IMR-90 (cell line): ENCODE data around the gene ASB5. TPM values are rescaled to one million over a fixed set of nuclear protein-coding genes. Genes with fewer than 3 reads are reported as not detected.

Source experiments
- ATAC-seq: fragments of 200-7000 bp; cut with Tn5 transposase; 2 replicates; pipeline ENCODE4 v1.9.1; 2020; ENCODE audit warnings: low read depth, mild to moderate bottlenecking, moderate library complexity
- BruUV-seq: library from RNA; stranded (reverse); fragments of 400-500 nt; replicated peaks from 2 replicates; lab custom pipeline; 2021; lab: Mats Ljungman, UMichigan
- CTCF ChIA-PET: fragments of 300-600 bp; formaldehyde crosslinking; extraction: SDS; loops from one replicate; lab custom pipeline; 2021; ENCODE audit warnings: antibody characterized with exemption; lab: Yijun Ruan, JAX
- POLR2A ChIA-PET: fragments of 300-600 bp; sonication (Branson Sonifier 250); formaldehyde crosslinking; loops from one replicate; lab custom pipeline; 2022; ENCODE audit warnings: antibody characterized with exemption; ENCODE audit not compliant: unreplicated experiment; lab: Charles Lee
- DNase-seq: peaks from one replicate; pipeline ENCODE4 v3.0.0; 2013
- H2AFZ ChIP-seq: replicated peaks from 2 replicates; pipeline ENCODE3; 2013; ENCODE audit warnings: low read length, mild to moderate bottlenecking; ENCODE audit not compliant: poor library complexity
- H2AK5ac ChIP-seq: 2 replicates; pipeline ENCODE4 v1.6.1; 2013; ENCODE audit warnings: low read depth, low read length, inconsistent platforms
- H2AK9ac ChIP-seq: replicated peaks from 2 replicates; pipeline ENCODE3; 2013; ENCODE audit warnings: mild to moderate bottlenecking, low read depth, low read length, moderate library complexity; ENCODE audit not compliant: poor library complexity
- H2BK120ac ChIP-seq: 2 replicates; pipeline ENCODE4 v1.6.1; 2013; ENCODE audit warnings: low read depth, low read length, inconsistent platforms
- H2BK15ac ChIP-seq: 3 replicates; pipeline ENCODE4 v1.6.1; 2013; ENCODE audit warnings: low read depth, low read length, inconsistent platforms
- H2BK20ac ChIP-seq: 2 replicates; pipeline ENCODE4 v1.6.1; 2013; ENCODE audit warnings: low read depth, mild to moderate bottlenecking, inconsistent platforms, low read length, moderate library complexity
- H2BK5ac ChIP-seq: 2 replicates; pipeline ENCODE4 v1.6.1; 2013; ENCODE audit warnings: mild to moderate bottlenecking, low read depth, low read length, inconsistent platforms; ENCODE audit not compliant: poor library complexity, severe bottlenecking
- H3K14ac ChIP-seq: replicated peaks from 2 replicates; pipeline ENCODE4 v1.6.1; 2013; ENCODE audit warnings: low read depth, low read length, inconsistent platforms
- H3K18ac ChIP-seq: 2 replicates; pipeline ENCODE4 v1.6.1; 2013; ENCODE audit warnings: low read depth, low read length, control low read depth
- H3K23ac ChIP-seq: 2 replicates; pipeline ENCODE4 v1.6.1; 2013; ENCODE audit warnings: low read depth, low read length, inconsistent platforms
- H3K27ac ChIP-seq: 2 replicates; pipeline ENCODE4 v1.5.1; 2013; ENCODE audit warnings: mild to moderate bottlenecking, control low read depth, low read length; ENCODE audit not compliant: insufficient read depth
- H3K27me3 ChIP-seq: 2 replicates; pipeline ENCODE4 v1.6.1; 2013; ENCODE audit warnings: low read length; ENCODE audit not compliant: control insufficient read depth, insufficient read depth
- H3K36me3 ChIP-seq: 2 replicates; pipeline ENCODE4 v1.6.1; 2013; ENCODE audit warnings: low read length, mixed read lengths; ENCODE audit not compliant: control insufficient read depth, insufficient read depth
- H3K4ac ChIP-seq: 2 replicates; pipeline ENCODE4 v1.6.1; 2013; ENCODE audit warnings: low read depth, low read length, inconsistent platforms
- H3K4me1 ChIP-seq: 2 replicates; pipeline ENCODE4 v1.6.1; 2013; ENCODE audit warnings: low read length, mixed read lengths; ENCODE audit not compliant: control insufficient read depth, insufficient read depth
- H3K4me2 ChIP-seq: 2 replicates; pipeline ENCODE4 v1.6.1; 2013; ENCODE audit warnings: low read depth, mild to moderate bottlenecking, control low read depth, low read length, moderate library complexity
- H3K4me3 ChIP-seq: 2 replicates; pipeline ENCODE4 v1.5.1; 2013; ENCODE audit warnings: low read depth, mild to moderate bottlenecking, control low read depth, low read length, moderate library complexity; ENCODE audit not compliant: insufficient read depth
- H3K56ac ChIP-seq: 2 replicates; pipeline ENCODE4 v1.6.1; 2013; ENCODE audit warnings: low read length, inconsistent platforms; ENCODE audit not compliant: insufficient read depth; ENCODE audit errors: extremely low read depth
- H3K79me1 ChIP-seq, 2 experiments: 2 replicates each; pipeline ENCODE4 v1.6.1; 2013; ENCODE audit warnings: low read length in 2 of 2, inconsistent platforms in 1 of 2, low read depth in 1 of 2
- H3K9ac ChIP-seq: 2 replicates; pipeline ENCODE4 v1.6.1; 2013; ENCODE audit warnings: low read depth, low read length, control low read depth
- H3K9me1 ChIP-seq: 2 replicates; pipeline ENCODE4 v1.6.1; 2013; ENCODE audit warnings: low read length, inconsistent platforms; ENCODE audit not compliant: insufficient read depth
- H3K9me3 ChIP-seq: 2 replicates; pipeline ENCODE4 v1.6.1; 2013; ENCODE audit warnings: low read length; ENCODE audit not compliant: control insufficient read depth, insufficient read depth
- H4K20me1 ChIP-seq: 2 replicates; pipeline ENCODE4 v1.6.1; 2013; ENCODE audit warnings: low read length, inconsistent platforms; ENCODE audit not compliant: insufficient read depth
- H4K5ac ChIP-seq: 2 replicates; pipeline ENCODE4 v1.6.1; 2013; ENCODE audit warnings: mild to moderate bottlenecking, low read depth, low read length, control low read depth
- H4K8ac ChIP-seq, 2 experiments: 2 replicates each; pipeline ENCODE4 v1.6.1; 2013; ENCODE audit warnings: low read depth in 2 of 2, low read length in 2 of 2, control low read depth in 1 of 2, inconsistent platforms in 1 of 2
- H4K91ac ChIP-seq: 2 replicates; pipeline ENCODE4 v1.6.1; 2013; ENCODE audit warnings: low read depth, low read length, inconsistent platforms; ENCODE audit not compliant: insufficient read depth
- BHLHE40 ChIP-seq: fragments of 150-350 bp; IDR thresholded peaks from 2 replicates; pipeline ENCODE4 v1.6.1; 2016; ENCODE audit warnings: mild to moderate bottlenecking, low read depth, low read length
- FOS ChIP-seq: fragments of 150-350 bp; IDR thresholded peaks from 2 replicates; pipeline ENCODE4 v1.6.1; 2016; ENCODE audit warnings: low read depth, low read length
- MAFK ChIP-seq: IDR thresholded peaks from 2 replicates; pipeline ENCODE4 v1.6.1; 2012; ENCODE audit warnings: low read depth, low read length, improper control_type of control experiment
- POLR2A ChIP-seq: IDR thresholded peaks from 2 replicates; pipeline ENCODE4 v1.6.1; 2012; ENCODE audit warnings: mild to moderate bottlenecking, low read depth, low read length
- RAD21 ChIP-seq: IDR thresholded peaks from 2 replicates; pipeline ENCODE4 v1.6.1; 2012; ENCODE audit warnings: low read length, improper control_type of control experiment
- RCOR1 ChIP-seq: IDR thresholded peaks from 2 replicates; pipeline ENCODE4 v1.6.1; 2012; ENCODE audit warnings: mild to moderate bottlenecking, low read length, improper control_type of control experiment; ENCODE audit not compliant: insufficient replicate concordance
- WGBS, 2 experiments: methylation state at CpG; one replicate each; pipeline versions ENCODE4 v1.1.5 to v1.1.7; 2013; ENCODE audit warnings: missing lambda C conversion rate in 2 of 2; ENCODE audit not compliant: insufficient read length in 1 of 2; ENCODE audit errors: extremely low coverage in 2 of 2; 5-methylcytosine and 5-hydroxymethylcytosine counted together
- dilution Hi-C: fragments of 300-500 bp; cut with HindIII; formaldehyde crosslinking; loops from one replicate; pipeline ENCODE4 v1.14.3; 2018; ENCODE audit warnings: low sequenced_read_pairs; ENCODE audit not compliant: unreplicated experiment
- in situ Hi-C: fragments of 300-500 bp; cut with MboI; formaldehyde crosslinking; loops from 3 replicates; pipeline ENCODE4 v1.14.3; 2019; ENCODE audit warnings: low sequenced_read_pairs, inconsistent platforms, mixed read lengths
- intact Hi-C: fragments of 100-400 bp; cut with micrococcal nuclease; formaldehyde crosslinking; loops from 2 replicates; pipeline ENCODE4 v1.10.0; 2022
- polyA plus RNA-seq, 3 experiments: library from polyadenylated mRNA; depleted of rRNA; stranded (reverse); fragments of >200 nt; gene quantifications; 2 replicates each; pipeline ENCODE4 v1.2.3, GENCODE V29; 2012; ENCODE audit warnings: low replicate concordance in 1 of 3
- total RNA-seq: library from RNA; depleted of rRNA; stranded (reverse); fragments of >200 nt; gene quantifications from 2 replicates; pipeline ENCODE4 v1.2.3, GENCODE V29; 2012
- TF ChIP-seq, protein P1 (sequence below): fragments of 150-350 bp; IDR thresholded peaks from 2 replicates; pipeline ENCODE4 v1.6.1; 2016; ENCODE audit warnings: low read depth, mild to moderate bottlenecking, low read length, moderate library complexity, borderline replicate concordance
- TF ChIP-seq, protein P2 (sequence below): conservative IDR thresholded peaks from 2 replicates; pipeline ENCODE4 v1.5.1; 2012; ENCODE audit warnings: mild to moderate bottlenecking, low read depth, low read length, improper control_type of control experiment
- TF ChIP-seq, protein P3 (sequence below): fragments of 150-350 bp; IDR thresholded peaks from 2 replicates; pipeline ENCODE4 v1.6.1; 2017; ENCODE audit warnings: mild to moderate bottlenecking, antibody characterized with exemption, low read length, low read depth

ASB5 gene
- total and polyA plus RNA-seq, 2 of the 4 experiments (the other 2 are of a cell fraction): 0.18 to 0.21 TPM

DNA sequence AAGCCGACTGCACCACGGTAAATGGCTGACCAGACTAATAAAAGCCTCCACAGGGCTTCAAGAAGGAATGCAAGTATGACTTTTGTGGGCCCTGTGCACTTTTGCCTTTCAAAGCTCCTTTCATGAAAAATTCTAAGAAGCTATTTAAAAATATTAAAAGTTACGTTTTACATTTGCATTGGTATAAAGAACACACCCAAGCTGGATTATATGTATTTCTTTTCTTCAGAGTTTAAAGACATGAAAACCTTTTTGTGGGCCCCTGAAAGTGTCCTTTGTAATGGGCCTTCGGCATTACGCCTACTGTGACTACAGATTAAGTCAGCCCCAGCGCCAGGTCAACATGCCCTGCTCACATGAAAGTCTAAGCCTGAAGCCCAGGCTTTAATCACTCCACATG is 20.5 kb upstream of the ASB5 start:
- no peaks in the 10 kb centered on the region for H3K27me3 ChIP-seq
- H3K14ac ChIP-seq: no peak overlapping the region
- no peak for ATAC-seq
- no peak overlapping the region for H3K56ac ChIP-seq
- H3K4me3 ChIP-seq: no peak overlapping the region
- peaks cover 6% of the 10 kb centered on the region for H3K4me1 ChIP-seq
- H3K27ac ChIP-seq: no peak overlapping the region
- H3K9ac ChIP-seq: no peak overlapping the region
- H2AK5ac ChIP-seq: no peak overlapping the region
- POLR2A ChIA-PET: no interaction called here
- no peaks in the 10 kb centered on the region for H3K9me1 ChIP-seq
- no peaks in the 10 kb centered on the region for H3K9me3 ChIP-seq
- no peak overlapping the region for H3K23ac ChIP-seq
- 100% methylated on average over 3 of the region's 6 CpGs; no CpG with 5 or more reads in 1 of the 2 experiments for WGBS, 2 experiments
- H3K4ac ChIP-seq: no peak overlapping the region
- dilution Hi-C loops (no loop called here), in situ Hi-C loops (no loop called here), intact Hi-C loops (no loop called here)
- BruUV-seq: no TSS peak
- CTCF ChIA-PET: no interaction called here
- TF ChIP-seq BHLHE40: no peak
- no peak for TF ChIP-seq POLR2A
- TF ChIP-seq, protein P1, sequence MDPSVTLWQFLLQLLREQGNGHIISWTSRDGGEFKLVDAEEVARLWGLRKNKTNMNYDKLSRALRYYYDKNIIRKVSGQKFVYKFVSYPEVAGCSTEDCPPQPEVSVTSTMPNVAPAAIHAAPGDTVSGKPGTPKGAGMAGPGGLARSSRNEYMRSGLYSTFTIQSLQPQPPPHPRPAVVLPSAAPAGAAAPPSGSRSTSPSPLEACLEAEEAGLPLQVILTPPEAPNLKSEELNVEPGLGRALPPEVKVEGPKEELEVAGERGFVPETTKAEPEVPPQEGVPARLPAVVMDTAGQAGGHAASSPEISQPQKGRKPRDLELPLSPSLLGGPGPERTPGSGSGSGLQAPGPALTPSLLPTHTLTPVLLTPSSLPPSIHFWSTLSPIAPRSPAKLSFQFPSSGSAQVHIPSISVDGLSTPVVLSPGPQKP: no peak
- no peak for TF ChIP-seq FOS
- TF ChIP-seq, protein P2, sequence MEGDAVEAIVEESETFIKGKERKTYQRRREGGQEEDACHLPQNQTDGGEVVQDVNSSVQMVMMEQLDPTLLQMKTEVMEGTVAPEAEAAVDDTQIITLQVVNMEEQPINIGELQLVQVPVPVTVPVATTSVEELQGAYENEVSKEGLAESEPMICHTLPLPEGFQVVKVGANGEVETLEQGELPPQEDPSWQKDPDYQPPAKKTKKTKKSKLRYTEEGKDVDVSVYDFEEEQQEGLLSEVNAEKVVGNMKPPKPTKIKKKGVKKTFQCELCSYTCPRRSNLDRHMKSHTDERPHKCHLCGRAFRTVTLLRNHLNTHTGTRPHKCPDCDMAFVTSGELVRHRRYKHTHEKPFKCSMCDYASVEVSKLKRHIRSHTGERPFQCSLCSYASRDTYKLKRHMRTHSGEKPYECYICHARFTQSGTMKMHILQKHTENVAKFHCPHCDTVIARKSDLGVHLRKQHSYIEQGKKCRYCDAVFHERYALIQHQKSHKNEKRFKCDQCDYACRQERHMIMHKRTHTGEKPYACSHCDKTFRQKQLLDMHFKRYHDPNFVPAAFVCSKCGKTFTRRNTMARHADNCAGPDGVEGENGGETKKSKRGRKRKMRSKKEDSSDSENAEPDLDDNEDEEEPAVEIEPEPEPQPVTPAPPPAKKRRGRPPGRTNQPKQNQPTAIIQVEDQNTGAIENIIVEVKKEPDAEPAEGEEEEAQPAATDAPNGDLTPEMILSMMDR: no peak
- TF ChIP-seq, protein P3, sequence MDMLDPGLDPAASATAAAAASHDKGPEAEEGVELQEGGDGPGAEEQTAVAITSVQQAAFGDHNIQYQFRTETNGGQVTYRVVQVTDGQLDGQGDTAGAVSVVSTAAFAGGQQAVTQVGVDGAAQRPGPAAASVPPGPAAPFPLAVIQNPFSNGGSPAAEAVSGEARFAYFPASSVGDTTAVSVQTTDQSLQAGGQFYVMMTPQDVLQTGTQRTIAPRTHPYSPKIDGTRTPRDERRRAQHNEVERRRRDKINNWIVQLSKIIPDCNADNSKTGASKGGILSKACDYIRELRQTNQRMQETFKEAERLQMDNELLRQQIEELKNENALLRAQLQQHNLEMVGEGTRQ: no peak
- TF ChIP-seq RCOR1: no peak
- TF ChIP-seq MAFK: no peak
- TF ChIP-seq RAD21: no peak
- H2BK15ac ChIP-seq: no peak overlapping the region
- H3K4me2 ChIP-seq: no peak overlapping the region
- no peak overlapping the region for H4K91ac ChIP-seq
- H2BK120ac ChIP-seq: no peak overlapping the region
- H4K8ac ChIP-seq: no peak overlapping the region
- no peak overlapping the region for H2BK20ac ChIP-seq
- H4K20me1 ChIP-seq: no peaks in the 10 kb centered on the region
- no peaks in the 10 kb centered on the region for H3K36me3 ChIP-seq
- H2BK5ac ChIP-seq: no peak overlapping the region
- H2AFZ ChIP-seq: no peak overlapping the region
- H4K5ac ChIP-seq: no peak overlapping the region
- H3K79me1 ChIP-seq: no peaks in the 10 kb centered on the region
- no peak overlapping the region for H3K18ac ChIP-seq
- DNase-seq: no peak
- no peak overlapping the region for H2AK9ac ChIP-seq
